GM23338 (cell line): ENCODE measurements around the gene RAD9B. TPM values are rescaled to one million over a fixed set of nuclear protein-coding genes. Genes with fewer than 3 reads are reported as not detected.

ENCODE experiments used
- ATAC-seq: fragments of 200-7000 bp; cut with Tn5 transposase; 3 replicates; pipeline ENCODE4 v1.9.1; 2020
- DNase-seq: peaks from one replicate; pipeline ENCODE4 v3.0.0-alpha.2; 2015; ENCODE audit warnings: low spot score
- H2AFZ ChIP-seq: fragments of 200-600 bp; sonication (generic); 2 replicates; pipeline ENCODE4 v1.8.0; 2016; ENCODE audit warnings: antibody characterized with exemption, mild to moderate bottlenecking, moderate library complexity
- H3F3A ChIP-seq: fragments of 200-600 bp; sonication (generic); replicated peaks from 2 replicates; pipeline ENCODE4 v1.8.0; 2017; ENCODE audit warnings: antibody characterized with exemption, mixed run types, low read depth
- H3K27ac ChIP-seq: fragments of 200-600 bp; sonication (generic); 2 replicates; pipeline ENCODE4 v1.6.1; 2016; ENCODE audit warnings: low read depth
- H3K27me3 ChIP-seq: fragments of 200-600 bp; sonication (generic); 2 replicates; pipeline ENCODE4 v1.8.0; 2016; ENCODE audit warnings: mild to moderate bottlenecking, mixed run types, moderate library complexity; ENCODE audit not compliant: insufficient read depth
- H3K36me3 ChIP-seq: fragments of 200-600 bp; sonication (generic); 2 replicates; pipeline ENCODE4 v1.8.0; 2016; ENCODE audit warnings: mild to moderate bottlenecking; ENCODE audit not compliant: insufficient read depth
- H3K4me1 ChIP-seq: fragments of 200-600 bp; sonication (generic); 2 replicates; pipeline ENCODE4 v1.8.0; 2016; ENCODE audit warnings: mild to moderate bottlenecking, moderate library complexity; ENCODE audit not compliant: insufficient read depth
- H3K4me2 ChIP-seq: fragments of 200-600 bp; sonication (generic); 2 replicates; pipeline ENCODE4 v1.7.1; 2017; ENCODE audit warnings: mixed run types
- H3K4me3 ChIP-seq: fragments of 200-600 bp; sonication (generic); 2 replicates; pipeline ENCODE4 v1.6.1; 2016; ENCODE audit warnings: mixed run types
- H3K79me2 ChIP-seq: fragments of 200-600 bp; sonication (generic); replicated peaks from 2 replicates; pipeline ENCODE4 v1.8.0; 2017; ENCODE audit warnings: mild to moderate bottlenecking; ENCODE audit not compliant: insufficient read depth
- H3K9me2 ChIP-seq: fragments of 200-600 bp; sonication (generic); 2 replicates; pipeline ENCODE4 v1.8.0; 2017; ENCODE audit not compliant: insufficient read depth
- H4K20me1 ChIP-seq: fragments of 200-600 bp; sonication (generic); replicated peaks from 2 replicates; pipeline ENCODE4 v1.8.0; 2017; ENCODE audit warnings: mild to moderate bottlenecking; ENCODE audit not compliant: insufficient read depth
- H3K27ac Mint-ChIP-seq: 2 replicates; pipeline ENCODE4 v1.8.0; 2020; ENCODE audit warnings: inconsistent platforms, mild to moderate bottlenecking, moderate library complexity, mixed read lengths
- H3K27me3 Mint-ChIP-seq: 3 replicates; pipeline ENCODE4 v1.8.0; 2022; ENCODE audit warnings: low read depth, mild to moderate bottlenecking, moderate library complexity, mixed read lengths, inconsistent platforms; ENCODE audit not compliant: insufficient read depth, poor library complexity
- H3K36me3 Mint-ChIP-seq: 3 replicates; pipeline ENCODE4 v1.8.0; 2021; ENCODE audit warnings: low read depth, mild to moderate bottlenecking, inconsistent platforms, moderate library complexity, mixed read lengths
- H3K4me1 Mint-ChIP-seq: 3 replicates; pipeline ENCODE4 v1.8.0; 2020; ENCODE audit warnings: mild to moderate bottlenecking, inconsistent platforms, mixed read lengths
- H3K4me3 Mint-ChIP-seq: 3 replicates; pipeline ENCODE4 v1.8.0; 2021; ENCODE audit warnings: moderate library complexity, mild to moderate bottlenecking, inconsistent platforms, mixed read lengths
- H3K9me3 Mint-ChIP-seq: 3 replicates; pipeline ENCODE4 v1.8.0; 2020; ENCODE audit warnings: moderate library complexity, mild to moderate bottlenecking, inconsistent platforms, mixed read lengths
- CTCF ChIP-seq, 2 experiments: fragments of 200-600 bp in 1 of 2; sonication (generic) in 1 of 2; conservative IDR thresholded peaks; 2 replicates each; pipeline versions ENCODE4 v1.5.1 to v1.6.1; 2016 to 2017; ENCODE audit warnings: antibody characterized with exemption in 2 of 2, low read depth in 2 of 2, mild to moderate bottlenecking in 2 of 2, moderate library complexity in 1 of 2
- ETS1 ChIP-seq: IDR thresholded peaks from 2 replicates; pipeline ENCODE4 v1.6.1; 2016; ENCODE audit warnings: antibody characterized with exemption
- EZH2 ChIP-seq: fragments of 200-600 bp; sonication (generic); IDR thresholded peaks from one replicate; pipeline ENCODE4 v1.8.0; 2017; ENCODE audit warnings: antibody characterized with exemption, mild to moderate bottlenecking, low read depth; ENCODE audit not compliant: unreplicated experiment
- EZH2phosphoT487 ChIP-seq: fragments of 200-600 bp; sonication (generic); IDR thresholded peaks from one replicate; pipeline ENCODE4 v1.8.1; 2018; ENCODE audit warnings: antibody characterized with exemption; ENCODE audit not compliant: unreplicated experiment
- NANOG ChIP-seq: IDR thresholded peaks from 2 replicates; pipeline ENCODE4 v1.6.1; 2016; ENCODE audit warnings: antibody characterized with exemption, borderline replicate concordance
- POLR2AphosphoS5 ChIP-seq: IDR thresholded peaks from 2 replicates; pipeline ENCODE4 v1.6.1; 2016; ENCODE audit warnings: antibody characterized with exemption, low read depth
- REST ChIP-seq: IDR thresholded peaks from one replicate; pipeline ENCODE4 v1.6.1; 2018; ENCODE audit warnings: antibody characterized with exemption; ENCODE audit not compliant: unreplicated experiment
- ZNF331 ChIP-seq: fragments of 250-450 bp; sonication (Bioruptor Pico); IDR thresholded peaks from 2 replicates; pipeline ENCODE4 v1.5.0; 2020; ENCODE audit warnings: low read depth, mild to moderate bottlenecking, moderate library complexity
- polyA plus RNA-seq: library from polyadenylated mRNA; unstranded; fragments of >200 nt; fragmentation: Nextera tagmentation; extraction: Ambion mirVana; gene quantifications from 2 replicates; pipeline ENCODE4 v1.2.1, GENCODE V29; 2016
- total RNA-seq: library from RNA; depleted of rRNA; stranded (reverse); fragments of >200 nt; shearing (Covaris generic); gene quantifications from 2 replicates; pipeline ENCODE4 v1.2.3, GENCODE V29; 2014

Gene RAD9B
- total and polyA plus RNA-seq, 2 experiments from 2014 or later = not detected

GRCh38 chr12:110508071-110508586 lies 6.0 kb downstream of the RAD9B start:
- peaks cover 10% of the 10 kb centered on the region for H3K27me3 Mint-ChIP-seq
- peaks cover 9% of the 10 kb centered on the region for H3K27me3 ChIP-seq
- no peaks in the 10 kb centered on the region for H4K20me1 ChIP-seq
- no peak overlapping the region for H3K27ac Mint-ChIP-seq
- no peaks in the 10 kb centered on the region for H3K4me1 Mint-ChIP-seq
- no peaks in the 10 kb centered on the region for H3K36me3 Mint-ChIP-seq
- H3F3A ChIP-seq = no peaks in the 10 kb centered on the region
- no peaks in the 10 kb centered on the region for H3K4me1 ChIP-seq
- H3K9me3 Mint-ChIP-seq = peaks cover 5% of the 10 kb centered on the region; the same call in 2 of the 3 replicates
- no peak overlapping the region for H2AFZ ChIP-seq
- no peak for DNase-seq
- peaks cover 2% of the 10 kb centered on the region; the same call in 1 of the 2 replicates for H3K9me2 ChIP-seq
- H3K27ac ChIP-seq = no peak overlapping the region
- H3K36me3 ChIP-seq = no peaks in the 10 kb centered on the region
- TF ChIP-seq NANOG = no peak
- no peak for TF ChIP-seq ETS1
- TF ChIP-seq POLR2AphosphoS5 = no peak
- no peak for TF ChIP-seq REST
- TF ChIP-seq ZNF331 = no peak
- TF ChIP-seq EZH2 = no peak
- no peak for TF ChIP-seq CTCF (conservative IDR thresholded peaks at IDR 0.05; ENCODE audit: low read depth in 2 of 2)
- H3K79me2 ChIP-seq = no peaks in the 10 kb centered on the region
- H3K4me3 ChIP-seq = no peak overlapping the region
- no peak for ATAC-seq
- no peak overlapping the region for H3K4me2 ChIP-seq
- H3K4me3 Mint-ChIP-seq = no peak overlapping the region

- H3K4me2 ChIP-seq = no peak overlapping the region
- H3K27me3 Mint-ChIP-seq = peaks cover 2% of the 10 kb centered on the region
- H4K20me1 ChIP-seq = no peaks in the 10 kb centered on the region
- no peaks in the 10 kb centered on the region for H3F3A ChIP-seq
- H3K4me3 Mint-ChIP-seq = no peak overlapping the region
- H3K79me2 ChIP-seq = no peaks in the 10 kb centered on the region
- TF ChIP-seq EZH2 (no peak), EZH2phosphoT487 (no peak)
- H3K27me3 ChIP-seq = no peaks in the 10 kb centered on the region
- ATAC-seq = no peak
- H3K9me2 ChIP-seq = no peaks in the 10 kb centered on the region
- no peaks in the 10 kb centered on the region for H3K4me1 Mint-ChIP-seq
- H3K4me1 ChIP-seq = no peaks in the 10 kb centered on the region
- no peak for DNase-seq
- no peak overlapping the region for H3K27ac ChIP-seq
- no peaks in the 10 kb centered on the region for H3K9me3 Mint-ChIP-seq
- H2AFZ ChIP-seq = no peak overlapping the region
- H3K4me3 ChIP-seq = no peak overlapping the region
- H3K27ac Mint-ChIP-seq = no peak overlapping the region
- H3K36me3 ChIP-seq = no peaks in the 10 kb centered on the region
- no peaks in the 10 kb centered on the region for H3K36me3 Mint-ChIP-seq
Measured at GRCh38 chr12:110513842-110514241, 11.7 kb downstream of the RAD9B start.
